Ovary (tissue), 3 donors: ENCODE results near the gene COX8A.

Experiments used
- EP300 ChIP-seq: sonication (generic); formaldehyde crosslinking; IDR thresholded peaks from one replicate; pipeline ENCODE4 v1.6.1; 2017; ENCODE audit warnings: antibody characterized with exemption
- POLR2A ChIP-seq: fragments of 450-650 bp; IDR thresholded peaks from one replicate; pipeline ENCODE4 v1.6.1; 2017; ENCODE audit warnings: antibody characterized with exemption, mild to moderate bottlenecking, moderate library complexity
- TF ChIP-seq, protein P1 (sequence below), 3 donors: fragments of 450-650 bp in 2 of 3; fragments of 200-600 bp in 1 of 3; IDR thresholded peaks; one replicate each; pipeline versions ENCODE4 v1.5.1 to v1.8.0; 2016 to 2022; ENCODE audit warnings: antibody characterized with exemption in 3 of 3, mild to moderate bottlenecking in 1 of 3
- donor health status: DM: no; HTN: no; CAD: no.

GRCh38 chr11:63999349-64000025 is 25.1 kb downstream of the COX8A start:
- TF ChIP-seq, protein P1, sequence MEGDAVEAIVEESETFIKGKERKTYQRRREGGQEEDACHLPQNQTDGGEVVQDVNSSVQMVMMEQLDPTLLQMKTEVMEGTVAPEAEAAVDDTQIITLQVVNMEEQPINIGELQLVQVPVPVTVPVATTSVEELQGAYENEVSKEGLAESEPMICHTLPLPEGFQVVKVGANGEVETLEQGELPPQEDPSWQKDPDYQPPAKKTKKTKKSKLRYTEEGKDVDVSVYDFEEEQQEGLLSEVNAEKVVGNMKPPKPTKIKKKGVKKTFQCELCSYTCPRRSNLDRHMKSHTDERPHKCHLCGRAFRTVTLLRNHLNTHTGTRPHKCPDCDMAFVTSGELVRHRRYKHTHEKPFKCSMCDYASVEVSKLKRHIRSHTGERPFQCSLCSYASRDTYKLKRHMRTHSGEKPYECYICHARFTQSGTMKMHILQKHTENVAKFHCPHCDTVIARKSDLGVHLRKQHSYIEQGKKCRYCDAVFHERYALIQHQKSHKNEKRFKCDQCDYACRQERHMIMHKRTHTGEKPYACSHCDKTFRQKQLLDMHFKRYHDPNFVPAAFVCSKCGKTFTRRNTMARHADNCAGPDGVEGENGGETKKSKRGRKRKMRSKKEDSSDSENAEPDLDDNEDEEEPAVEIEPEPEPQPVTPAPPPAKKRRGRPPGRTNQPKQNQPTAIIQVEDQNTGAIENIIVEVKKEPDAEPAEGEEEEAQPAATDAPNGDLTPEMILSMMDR (IDR thresholded peaks at IDR 0.05), result no peak
- no peak for TF ChIP-seq POLR2A
- no peak for TF ChIP-seq EP300
